ENCODE data around the gene SPOCK1.

SPOCK1 gene

DNA sequence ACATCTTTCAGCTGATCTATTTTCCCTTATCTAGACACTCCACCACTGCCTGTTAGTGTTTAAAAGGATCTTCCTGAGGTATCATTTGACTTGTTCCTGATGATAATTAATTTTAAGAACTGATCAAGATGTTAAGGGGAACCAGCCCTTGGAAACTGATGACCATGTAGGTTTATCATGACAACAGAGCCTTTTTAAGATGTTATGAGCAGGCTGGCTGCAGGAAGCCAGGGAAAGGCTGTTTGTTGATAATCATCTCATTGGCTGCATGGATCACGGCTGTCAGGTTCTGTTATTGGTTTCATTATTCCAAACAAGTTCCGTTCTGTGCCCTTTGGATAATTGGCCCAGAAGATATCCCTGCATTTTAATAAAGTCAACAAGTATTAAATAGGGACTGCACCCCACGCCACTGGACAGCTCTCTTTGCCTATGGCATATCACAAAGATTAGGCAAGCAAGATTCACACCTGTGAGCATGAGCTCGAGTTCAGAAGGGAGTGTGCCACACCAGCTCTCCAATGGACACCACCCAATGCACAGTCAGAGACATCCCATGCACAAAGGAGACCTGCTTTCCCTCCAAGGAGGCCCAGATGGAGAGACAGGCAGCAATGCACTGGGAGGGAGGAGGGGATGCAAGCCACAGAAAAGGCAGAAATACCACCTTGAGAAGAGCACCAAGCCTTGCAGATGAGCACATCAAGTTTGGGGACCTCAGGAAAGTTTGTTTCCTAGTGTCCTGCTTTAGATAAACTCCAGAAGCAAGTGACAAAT, 88.7 kb downstream of the SPOCK1 start:
- Histone ChIP-seq H3K27me3 (ENCODE audit: insufficient read depth, low read length) (no peaks in the 10 kb centered on the region), H3K4me1 (ENCODE audit: insufficient read depth, low read length) (no peaks in the 10 kb centered on the region), H3K27ac (ENCODE audit: low read depth, low read length) (no peak overlapping the region), H3K36me3 (ENCODE audit: insufficient read depth, low read length) (no peaks in the 10 kb centered on the region), H3K4me3 (ENCODE audit: low read length) (no peak overlapping the region), H3K9ac (ENCODE audit: low read depth, low read length) (no peak overlapping the region), H3K9me3 (ENCODE audit: insufficient read depth, low read depth, low read length) (no peaks in the 10 kb centered on the region)
- WGBS: 92% methylated on average over 4 of the region's 4 CpGs

- no peaks in the 10 kb centered on the region for H3K27me3 ChIP-seq (ENCODE audit: insufficient read depth, low read length)
- no peaks in the 10 kb centered on the region for H3K4me1 ChIP-seq (ENCODE audit: insufficient read depth, low read length)
- no peak overlapping the region for H3K27ac ChIP-seq (ENCODE audit: low read depth, low read length)
- H3K36me3 ChIP-seq (ENCODE audit: insufficient read depth, low read length): no peaks in the 10 kb centered on the region
- H3K4me3 ChIP-seq (ENCODE audit: low read length): no peak overlapping the region
- H3K9me3 ChIP-seq (ENCODE audit: insufficient read depth, low read depth, low read length): no peaks in the 10 kb centered on the region
- H3K9ac ChIP-seq (ENCODE audit: low read depth, low read length): no peak overlapping the region
These were observed 89.4 kb downstream of the SPOCK1 start for GRCh38 chr5:137409736-137410135.

DNA sequence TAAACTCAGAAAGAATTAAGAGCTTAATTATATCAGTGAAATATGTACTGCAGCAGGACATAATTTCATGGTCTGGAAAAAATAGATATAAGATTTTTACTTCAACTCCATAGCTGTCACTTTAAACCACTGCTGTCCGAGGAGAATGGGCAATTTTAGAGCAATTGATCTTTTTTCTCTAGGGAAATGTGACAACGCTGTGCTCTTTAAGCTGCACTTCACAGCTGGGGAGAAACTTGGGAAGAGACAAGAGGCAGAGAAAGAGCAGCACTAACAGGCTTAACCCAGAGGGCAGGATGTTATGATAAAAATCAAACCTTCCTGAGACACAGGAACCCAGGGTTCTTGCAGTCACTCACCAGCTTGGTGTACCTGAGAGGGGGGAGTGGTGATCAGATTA, 92.0 kb downstream of the SPOCK1 start:
- H3K9me3 ChIP-seq (ENCODE audit: insufficient read depth, low read depth, low read length): no peaks in the 10 kb centered on the region
- WGBS: 81% methylated on average over 2 of the region's 2 CpGs
- no peak overlapping the region for H3K4me3 ChIP-seq (ENCODE audit: low read length)
- H3K27me3 ChIP-seq (ENCODE audit: insufficient read depth, low read length): no peaks in the 10 kb centered on the region
- H3K9ac ChIP-seq (ENCODE audit: low read depth, low read length): no peak overlapping the region
- H3K27ac ChIP-seq (ENCODE audit: low read depth, low read length): no peak overlapping the region
- no peaks in the 10 kb centered on the region for H3K4me1 ChIP-seq (ENCODE audit: insufficient read depth, low read length)
- no peaks in the 10 kb centered on the region for H3K36me3 ChIP-seq (ENCODE audit: insufficient read depth, low read length)

DNA sequence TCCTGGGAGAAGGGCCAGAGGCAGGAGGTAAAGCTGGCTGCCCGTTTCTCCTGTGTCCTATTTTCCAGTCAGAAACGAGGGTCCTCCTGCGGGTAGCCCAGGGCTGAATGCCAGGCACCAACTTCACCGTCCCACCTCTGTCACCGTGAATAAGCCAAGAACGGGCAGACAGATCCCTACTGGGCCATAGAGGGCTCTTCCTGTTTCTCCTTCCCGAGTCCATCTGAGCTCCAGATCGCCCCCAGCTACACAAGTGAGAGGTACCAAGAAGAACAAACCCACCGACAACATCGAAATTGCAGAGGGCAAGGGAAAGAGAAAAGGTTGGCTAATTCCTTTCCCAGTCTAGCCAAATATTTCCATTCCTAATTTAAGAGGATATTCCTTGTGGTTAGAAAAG, 93.7 kb downstream of the SPOCK1 start:
- WGBS: 80% methylated on average over 8 of the region's 10 CpGs
- H3K27ac ChIP-seq (ENCODE audit: low read depth, low read length): no peak overlapping the region

GRCh38 chr5:137403869-137404268, 95.3 kb downstream of the SPOCK1 start:
- Histone ChIP-seq H3K27me3 (ENCODE audit: insufficient read depth, low read length) (no peaks in the 10 kb centered on the region), H3K9ac (ENCODE audit: low read depth, low read length) (no peak overlapping the region), H3K27ac (ENCODE audit: low read depth, low read length) (no peak overlapping the region), H3K4me1 (ENCODE audit: insufficient read depth, low read length) (no peaks in the 10 kb centered on the region), H3K4me3 (ENCODE audit: low read length) (no peak overlapping the region), H3K9me3 (ENCODE audit: insufficient read depth, low read depth, low read length) (no peaks in the 10 kb centered on the region), H3K36me3 (ENCODE audit: insufficient read depth, low read length) (no peaks in the 10 kb centered on the region)
- 93% methylated on average over 8 of the region's 8 CpGs for WGBS

More for the DNA sequence above, 93.7 kb downstream of the SPOCK1 start:
- H3K9ac ChIP-seq (ENCODE audit: low read depth, low read length): no peak overlapping the region
- no peaks in the 10 kb centered on the region for H3K4me1 ChIP-seq (ENCODE audit: insufficient read depth, low read length)
- H3K27me3 ChIP-seq (ENCODE audit: insufficient read depth, low read length): no peaks in the 10 kb centered on the region
- no peaks in the 10 kb centered on the region for H3K9me3 ChIP-seq (ENCODE audit: insufficient read depth, low read depth, low read length)
- no peaks in the 10 kb centered on the region for H3K36me3 ChIP-seq (ENCODE audit: insufficient read depth, low read length)
- H3K4me3 ChIP-seq (ENCODE audit: low read length): no peak overlapping the region

GRCh38 chr5:137402436-137403187, 96.5 kb downstream of the SPOCK1 start:
- no peaks in the 10 kb centered on the region for H3K4me1 ChIP-seq (ENCODE audit: insufficient read depth, low read length)
- H3K9me3 ChIP-seq (ENCODE audit: insufficient read depth, low read depth, low read length): no peaks in the 10 kb centered on the region
- no peak overlapping the region for H3K4me3 ChIP-seq (ENCODE audit: low read length)
- no peak overlapping the region for H3K9ac ChIP-seq (ENCODE audit: low read depth, low read length)
- H3K36me3 ChIP-seq (ENCODE audit: insufficient read depth, low read length): no peaks in the 10 kb centered on the region
- WGBS: 98% methylated on average over 5 of the region's 5 CpGs
- H3K27ac ChIP-seq (ENCODE audit: low read depth, low read length): no peak overlapping the region
- H3K27me3 ChIP-seq (ENCODE audit: insufficient read depth, low read length): no peaks in the 10 kb centered on the region

GRCh38 chr5:137401946-137402345, 97.2 kb downstream of the SPOCK1 start:
- Histone ChIP-seq H3K4me3 (ENCODE audit: low read length) (no peak overlapping the region), H3K27me3 (ENCODE audit: insufficient read depth, low read length) (no peaks in the 10 kb centered on the region), H3K36me3 (ENCODE audit: insufficient read depth, low read length) (no peaks in the 10 kb centered on the region), H3K4me1 (ENCODE audit: insufficient read depth, low read length) (no peaks in the 10 kb centered on the region), H3K9ac (ENCODE audit: low read depth, low read length) (no peak overlapping the region), H3K27ac (ENCODE audit: low read depth, low read length) (no peak overlapping the region), H3K9me3 (ENCODE audit: insufficient read depth, low read depth, low read length) (no peaks in the 10 kb centered on the region)
- 74% methylated on average over 1 of the region's 2 CpGs for WGBS

- H3K27me3 ChIP-seq (ENCODE audit: insufficient read depth, low read length): no peaks in the 10 kb centered on the region
- H3K9me3 ChIP-seq (ENCODE audit: insufficient read depth, low read depth, low read length): no peaks in the 10 kb centered on the region
- H3K4me1 ChIP-seq (ENCODE audit: insufficient read depth, low read length): no peaks in the 10 kb centered on the region
- no peak overlapping the region for H3K9ac ChIP-seq (ENCODE audit: low read depth, low read length)
- WGBS: 92% methylated on average over 5 of the region's 5 CpGs
- H3K36me3 ChIP-seq (ENCODE audit: insufficient read depth, low read length): no peaks in the 10 kb centered on the region
- no peak overlapping the region for H3K27ac ChIP-seq (ENCODE audit: low read depth, low read length)
- H3K4me3 ChIP-seq (ENCODE audit: low read length): no peak overlapping the region
These were observed 98.6 kb downstream of the SPOCK1 start for GRCh38 chr5:137400571-137400970.

GRCh38 chr5:137399911-137400310, 99.2 kb downstream of the SPOCK1 start:
- H3K4me1 ChIP-seq (ENCODE audit: insufficient read depth, low read length): no peaks in the 10 kb centered on the region
- no peaks in the 10 kb centered on the region for H3K9me3 ChIP-seq (ENCODE audit: insufficient read depth, low read depth, low read length)
- no peak overlapping the region for H3K27ac ChIP-seq (ENCODE audit: low read depth, low read length)
- no peak overlapping the region for H3K9ac ChIP-seq (ENCODE audit: low read depth, low read length)
- no peak overlapping the region for H3K4me3 ChIP-seq (ENCODE audit: low read length)
- no peaks in the 10 kb centered on the region for H3K36me3 ChIP-seq (ENCODE audit: insufficient read depth, low read length)
- WGBS: 93% methylated on average over 3 of the region's 3 CpGs
- H3K27me3 ChIP-seq (ENCODE audit: insufficient read depth, low read length): no peaks in the 10 kb centered on the region

DNA sequence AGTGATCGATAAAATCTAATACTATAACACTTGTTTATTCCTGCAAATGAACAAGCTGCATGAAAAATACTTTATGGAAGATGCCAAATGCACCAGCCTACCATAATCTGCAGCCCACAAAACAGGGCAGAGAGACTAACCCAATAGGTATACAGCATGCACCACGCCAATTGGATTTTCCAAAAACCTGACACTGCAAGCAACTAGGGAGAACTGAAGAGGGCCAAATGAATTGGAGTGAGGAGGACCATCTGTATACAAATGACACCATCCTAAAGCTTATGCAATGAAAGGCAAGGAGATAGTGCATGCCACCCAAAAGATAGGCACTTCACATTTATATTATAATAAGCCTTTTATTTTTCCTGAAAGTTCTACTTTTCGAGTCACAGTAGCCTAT, 100.4 kb downstream of the SPOCK1 start:
- 89% methylated on average over 3 of the region's 3 CpGs for WGBS
- Histone ChIP-seq H3K9ac (ENCODE audit: low read depth, low read length) (no peak overlapping the region), H3K4me1 (ENCODE audit: insufficient read depth, low read length) (no peaks in the 10 kb centered on the region), H3K4me3 (ENCODE audit: low read length) (no peak overlapping the region), H3K27me3 (ENCODE audit: insufficient read depth, low read length) (no peaks in the 10 kb centered on the region), H3K9me3 (ENCODE audit: insufficient read depth, low read depth, low read length) (no peaks in the 10 kb centered on the region), H3K36me3 (ENCODE audit: insufficient read depth, low read length) (no peaks in the 10 kb centered on the region), H3K27ac (ENCODE audit: low read depth, low read length) (no peak overlapping the region)

DNA sequence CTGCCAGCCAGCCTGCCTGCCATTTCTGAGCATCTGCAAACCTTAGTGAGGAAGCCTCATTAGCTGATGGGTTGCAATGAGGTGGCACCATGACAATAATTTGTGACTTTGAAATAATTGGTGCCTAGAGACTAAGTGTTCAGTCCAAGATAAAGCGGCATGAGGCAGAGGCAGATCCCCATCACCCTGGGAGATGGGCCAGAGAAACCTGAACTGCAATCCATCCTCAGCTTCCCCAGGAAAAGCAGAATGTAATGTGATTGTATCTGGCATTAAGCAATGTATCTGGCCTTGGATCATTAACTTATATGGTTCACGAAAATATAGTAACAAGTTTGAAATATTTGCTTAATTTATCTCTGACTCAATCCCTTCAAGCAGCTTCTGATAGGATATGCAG, 101.0 kb downstream of the SPOCK1 start:
- Histone ChIP-seq H3K27me3 (ENCODE audit: insufficient read depth, low read length) (no peaks in the 10 kb centered on the region), H3K9ac (ENCODE audit: low read depth, low read length) (no peak overlapping the region)
- 92% methylated on average over 1 of the region's 2 CpGs for WGBS

More for the DNA sequence above, 101.0 kb downstream of the SPOCK1 start:
- no peak overlapping the region for H3K27ac ChIP-seq (ENCODE audit: low read depth, low read length)
- no peaks in the 10 kb centered on the region for H3K4me1 ChIP-seq (ENCODE audit: insufficient read depth, low read length)
- no peak overlapping the region for H3K4me3 ChIP-seq (ENCODE audit: low read length)
- no peaks in the 10 kb centered on the region for H3K9me3 ChIP-seq (ENCODE audit: insufficient read depth, low read depth, low read length)
- no peaks in the 10 kb centered on the region for H3K36me3 ChIP-seq (ENCODE audit: insufficient read depth, low read length)
